GM18505 (cell line): ENCODE data around the gene RUNX1.
A peak's percentile ranks its signal among the peaks of the same experiment; 100 is the strongest.

ENCODE experiments used
- ATAC-seq: cut with Tn5 transposase; IDR thresholded peaks from one replicate; pipeline ENCODE4 v1.9.1; 2021; ENCODE audit not compliant: unreplicated experiment
- POLR2A ChIP-seq: IDR thresholded peaks from 4 replicates; pipeline ENCODE4 v1.6.1; 2011; ENCODE audit warnings: borderline replicate concordance; ENCODE audit not compliant: insufficient read depth, insufficient read length; ENCODE audit errors: extremely low read depth

The RUNX1 gene

DNA sequence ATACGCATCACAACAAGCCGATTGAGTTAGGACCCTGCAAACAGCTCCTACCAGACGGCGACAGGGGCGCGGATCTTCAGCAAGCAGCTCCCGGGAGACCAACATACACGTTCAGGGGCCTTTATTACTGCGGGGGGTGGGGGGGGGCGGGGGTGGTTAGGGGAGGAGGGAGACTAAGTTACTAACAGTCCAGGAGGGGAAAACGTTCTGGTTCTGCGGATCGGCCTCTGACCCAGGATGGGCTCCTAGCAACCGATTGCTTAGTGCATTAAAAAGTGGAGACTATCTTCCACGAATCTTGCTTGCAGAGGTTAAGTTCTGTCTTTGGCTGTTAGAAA lies 162.0 kb downstream of the RUNX1 start:
- TF ChIP-seq POLR2A, result no peak
- ATAC-seq, result no peak

DNA sequence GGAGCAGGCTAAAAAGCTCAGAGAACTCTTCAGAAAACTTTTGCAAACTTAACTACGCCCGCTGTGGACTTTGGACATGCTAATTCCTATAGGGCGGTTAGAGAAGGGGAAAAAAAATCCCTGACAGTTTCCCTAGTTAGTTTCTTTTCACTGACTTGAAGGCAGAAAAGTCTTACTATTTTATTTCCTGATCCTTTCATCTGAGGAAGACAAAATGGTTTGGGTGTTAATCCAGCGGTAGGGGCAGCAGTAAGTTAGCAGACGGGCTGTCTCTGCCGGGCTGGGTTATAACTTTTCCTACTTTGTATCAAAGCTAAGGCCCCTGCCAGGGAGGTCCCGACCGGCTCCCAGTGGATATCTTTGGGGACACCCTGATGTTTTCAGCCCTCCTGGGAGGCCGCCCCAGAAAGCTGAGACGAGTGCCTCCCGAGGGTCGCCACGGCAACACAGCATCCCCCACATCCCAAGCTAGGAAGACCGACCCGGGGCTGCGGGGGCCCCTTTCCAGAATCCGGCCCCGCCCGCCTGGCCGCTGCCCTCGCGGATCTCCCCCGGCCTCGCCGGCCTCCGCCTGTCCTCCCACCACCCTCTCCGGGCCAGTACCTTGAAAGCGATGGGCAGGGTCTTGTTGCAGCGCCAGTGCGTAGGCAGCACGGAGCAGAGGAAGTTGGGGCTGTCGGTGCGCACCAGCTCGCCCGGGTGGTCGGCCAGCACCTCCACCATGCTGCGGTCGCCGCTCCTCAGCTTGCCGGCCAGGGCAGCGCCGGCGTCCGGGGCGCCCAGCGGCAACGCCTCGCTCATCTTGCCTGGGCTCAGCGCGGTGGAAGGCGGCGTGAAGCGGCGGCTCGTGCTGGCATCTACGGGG lies 162.6 kb downstream of the RUNX1 start:
- peak; percentile 14 for TF ChIP-seq POLR2A
- no peak for ATAC-seq

DNA sequence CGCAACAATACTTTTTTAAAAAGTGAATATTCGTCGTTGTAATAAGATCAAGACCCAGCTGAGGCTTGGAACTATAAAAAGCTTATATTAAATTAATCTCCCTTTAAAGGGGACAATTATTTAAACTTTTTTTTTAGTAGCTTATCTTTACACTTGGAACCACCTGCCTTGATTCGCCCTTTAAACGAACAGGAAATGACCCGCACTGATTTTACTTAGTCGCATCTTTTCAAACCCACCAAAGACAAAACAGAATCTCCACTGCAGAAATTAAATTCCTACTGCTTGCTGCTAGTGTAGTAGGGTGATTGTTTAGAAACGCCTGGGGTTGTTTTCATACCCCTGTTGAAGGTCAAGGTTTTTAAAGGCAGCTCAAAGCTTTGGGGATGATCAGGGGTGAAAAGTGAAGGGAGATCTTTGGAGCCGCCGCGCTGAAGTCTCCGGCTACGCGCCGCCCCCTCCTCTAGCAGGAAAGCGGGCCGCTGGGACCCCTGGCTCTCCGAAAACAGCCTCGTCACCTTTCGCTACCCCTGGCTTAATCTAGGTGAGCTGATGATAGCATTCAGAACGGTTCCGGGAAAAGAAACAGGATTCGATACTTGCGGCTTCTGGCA lies 163.4 kb downstream of the RUNX1 start:
- TF ChIP-seq POLR2A, result no peak
- ATAC-seq, result no peak

- no peak for TF ChIP-seq POLR2A
- ATAC-seq, result no peak
These were observed 164.0 kb downstream of the RUNX1 start for GRCh38 chr21:34885125-34885524.

GRCh38 chr21:34884346-34884929 lies 164.7 kb downstream of the RUNX1 start:
- TF ChIP-seq POLR2A, result no peak
- no peak for ATAC-seq

GRCh38 chr21:34883491-34884271 lies 165.4 kb downstream of the RUNX1 start:
- ATAC-seq, result no peak
- TF ChIP-seq POLR2A, result no peak

- no peak for ATAC-seq
- no peak for TF ChIP-seq POLR2A
These were observed 166.4 kb downstream of the RUNX1 start for GRCh38 chr21:34882719-34883131.

DNA sequence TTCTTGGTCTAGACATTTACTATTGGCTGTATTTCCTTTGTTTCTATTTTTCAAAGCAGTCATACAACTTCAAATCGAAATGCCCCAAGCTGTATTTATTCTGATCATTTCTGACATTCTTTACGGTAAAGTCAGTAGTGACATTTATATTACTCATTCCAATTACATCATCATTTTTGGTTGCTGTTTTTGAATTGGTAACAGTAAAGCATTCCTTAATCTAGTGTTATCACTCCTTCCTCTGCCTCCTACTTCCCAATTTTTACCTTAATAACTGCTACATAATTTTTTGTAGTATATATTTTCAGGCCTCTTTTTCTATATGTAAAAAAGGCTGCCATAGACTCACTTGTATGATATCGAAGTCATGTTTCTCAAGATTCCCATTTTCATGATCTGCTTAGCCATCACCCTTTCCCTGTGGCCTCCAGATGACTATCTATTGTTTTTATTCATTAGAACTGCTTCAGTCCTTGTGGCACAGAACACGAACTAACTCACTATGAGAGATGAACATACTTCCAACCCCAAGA lies 167.2 kb downstream of the RUNX1 start:
- ATAC-seq, result no peak
- TF ChIP-seq POLR2A, result no peak

- ATAC-seq, result no peak
These were observed 167.7 kb downstream of the RUNX1 start for GRCh38 chr21:34881421-34881820.

GRCh38 chr21:34880401-34880800 lies 168.7 kb downstream of the RUNX1 start:
- no peak for TF ChIP-seq POLR2A
- no peak for ATAC-seq

More at GRCh38 chr21:34881421-34881820, 167.7 kb downstream of the RUNX1 start:
- TF ChIP-seq POLR2A, result no peak

DNA sequence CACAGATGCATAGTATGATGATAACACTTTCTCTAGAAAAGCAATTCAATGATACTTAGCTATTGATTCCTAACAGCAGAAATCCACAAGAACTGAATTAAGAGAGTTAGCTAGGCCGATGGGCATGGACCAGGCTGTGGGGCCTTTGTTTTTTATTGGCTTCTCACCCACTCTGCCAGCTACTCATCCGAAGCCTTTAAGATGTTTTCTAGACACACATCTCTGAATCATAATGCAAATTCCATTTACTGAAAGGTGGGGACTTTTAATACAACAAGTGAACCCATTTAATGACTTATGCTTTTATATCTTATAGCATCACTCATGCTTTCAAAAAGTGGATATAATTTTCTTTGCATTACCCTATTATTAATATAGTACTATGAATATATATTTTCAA lies 170.2 kb downstream of the RUNX1 start:
- ATAC-seq, result no peak
- TF ChIP-seq POLR2A, result no peak

- no peak for TF ChIP-seq POLR2A
- no peak for ATAC-seq
These were observed 170.6 kb downstream of the RUNX1 start for GRCh38 chr21:34878501-34878900.
